ENCODE results near the gene UBQLNL. TPM values are rescaled to one million over a fixed set of nuclear protein-coding genes. Genes with fewer than 3 reads are reported as not detected.

Gene UBQLNL
- total RNA-seq, 1 donor from 2014 or later: 0.21 TPM

- DNase-seq (ENCODE audit: low read depth): no peak
- Histone ChIP-seq H3K36me3 (ENCODE audit: control insufficient read depth, insufficient read depth, low read length) (no peaks in the 10 kb centered on the region), H3K4me3 (ENCODE audit: low read depth, low read length) (no peak overlapping the region), H3K27me3 (ENCODE audit: control insufficient read depth, insufficient read depth, low read length) (no peaks in the 10 kb centered on the region)
- TF ChIP-seq CTCF (IDR thresholded peaks at IDR 0.05; ENCODE audit: insufficient read depth, low read length, poor library complexity, severe bottlenecking): no peak
Measured at GRCh38 chr11:5521540-5521939, 5.0 kb upstream of the UBQLNL start.

- H3K27me3 ChIP-seq (ENCODE audit: control insufficient read depth, insufficient read depth, low read length): no peaks in the 10 kb centered on the region
- no peak for DNase-seq (ENCODE audit: low read depth)
- no peaks in the 10 kb centered on the region for H3K36me3 ChIP-seq (ENCODE audit: control insufficient read depth, insufficient read depth, low read length)
- TF ChIP-seq CTCF (IDR thresholded peaks at IDR 0.05; ENCODE audit: insufficient read depth, low read length, poor library complexity, severe bottlenecking): no peak
- no peak overlapping the region for H3K4me3 ChIP-seq (ENCODE audit: low read depth, low read length)
Measured at GRCh38 chr11:5514841-5515240, 1.7 kb downstream of the UBQLNL start.

GRCh38 chr11:5509803-5510202 lies 6.7 kb downstream of the UBQLNL start, which contains the start of gene UBQLN3:
TSS of gene UBQLN3 (minus strand) at chr11:5509957. CDS start at chr11:5509558, 399 bp downstream.
- Histone ChIP-seq H3K4me3 (ENCODE audit: low read depth, low read length) (no peak within 1 kb of the TSS), H3K36me3 (ENCODE audit: control insufficient read depth, insufficient read depth, low read length) (no peaks in the 10 kb centered on the region), H3K27me3 (ENCODE audit: control insufficient read depth, insufficient read depth, low read length) (no peaks in the 10 kb centered on the region)
- no peak for DNase-seq (ENCODE audit: low read depth)
- TF ChIP-seq CTCF (IDR thresholded peaks at IDR 0.05; ENCODE audit: insufficient read depth, low read length, poor library complexity, severe bottlenecking): no peak

- H3K27me3 ChIP-seq (ENCODE audit: control insufficient read depth, insufficient read depth, low read length): no peaks in the 10 kb centered on the region
- no peak overlapping the region for H3K4me3 ChIP-seq (ENCODE audit: low read depth, low read length)
- no peaks in the 10 kb centered on the region for H3K36me3 ChIP-seq (ENCODE audit: control insufficient read depth, insufficient read depth, low read length)
- TF ChIP-seq CTCF (IDR thresholded peaks at IDR 0.05; ENCODE audit: insufficient read depth, low read length, poor library complexity, severe bottlenecking): no peak
- DNase-seq (ENCODE audit: low read depth): no peak
Measured at GRCh38 chr11:5508605-5509004, 7.9 kb downstream of the UBQLNL start.

- Histone ChIP-seq H3K4me3 (ENCODE audit: low read depth, low read length) (no peak overlapping the region), H3K36me3 (ENCODE audit: control insufficient read depth, insufficient read depth, low read length) (no peaks in the 10 kb centered on the region), H3K27me3 (ENCODE audit: control insufficient read depth, insufficient read depth, low read length) (no peaks in the 10 kb centered on the region)
- DNase-seq (ENCODE audit: low read depth): no peak
- no peak for TF ChIP-seq CTCF (IDR thresholded peaks at IDR 0.05; ENCODE audit: insufficient read depth, low read length, poor library complexity, severe bottlenecking)
Measured at GRCh38 chr11:5507933-5508305, 8.6 kb downstream of the UBQLNL start.

GRCh38 chr11:5507177-5507932 lies 9.1 kb downstream of the UBQLNL start:
- no peaks in the 10 kb centered on the region for H3K27me3 ChIP-seq (ENCODE audit: control insufficient read depth, insufficient read depth, low read length)
- no peaks in the 10 kb centered on the region for H3K36me3 ChIP-seq (ENCODE audit: control insufficient read depth, insufficient read depth, low read length)
- TF ChIP-seq CTCF (IDR thresholded peaks at IDR 0.05; ENCODE audit: insufficient read depth, low read length, poor library complexity, severe bottlenecking): no peak
- H3K4me3 ChIP-seq (ENCODE audit: low read depth, low read length): no peak overlapping the region
- DNase-seq (ENCODE audit: low read depth): no peak
